ENCODE results near the gene RPP25.
A peak's percentile ranks its signal among the peaks of the same experiment; 100 is the strongest.

RPP25 gene, protein sequence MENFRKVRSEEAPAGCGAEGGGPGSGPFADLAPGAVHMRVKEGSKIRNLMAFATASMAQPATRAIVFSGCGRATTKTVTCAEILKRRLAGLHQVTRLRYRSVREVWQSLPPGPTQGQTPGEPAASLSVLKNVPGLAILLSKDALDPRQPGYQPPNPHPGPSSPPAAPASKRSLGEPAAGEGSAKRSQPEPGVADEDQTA

DNA sequence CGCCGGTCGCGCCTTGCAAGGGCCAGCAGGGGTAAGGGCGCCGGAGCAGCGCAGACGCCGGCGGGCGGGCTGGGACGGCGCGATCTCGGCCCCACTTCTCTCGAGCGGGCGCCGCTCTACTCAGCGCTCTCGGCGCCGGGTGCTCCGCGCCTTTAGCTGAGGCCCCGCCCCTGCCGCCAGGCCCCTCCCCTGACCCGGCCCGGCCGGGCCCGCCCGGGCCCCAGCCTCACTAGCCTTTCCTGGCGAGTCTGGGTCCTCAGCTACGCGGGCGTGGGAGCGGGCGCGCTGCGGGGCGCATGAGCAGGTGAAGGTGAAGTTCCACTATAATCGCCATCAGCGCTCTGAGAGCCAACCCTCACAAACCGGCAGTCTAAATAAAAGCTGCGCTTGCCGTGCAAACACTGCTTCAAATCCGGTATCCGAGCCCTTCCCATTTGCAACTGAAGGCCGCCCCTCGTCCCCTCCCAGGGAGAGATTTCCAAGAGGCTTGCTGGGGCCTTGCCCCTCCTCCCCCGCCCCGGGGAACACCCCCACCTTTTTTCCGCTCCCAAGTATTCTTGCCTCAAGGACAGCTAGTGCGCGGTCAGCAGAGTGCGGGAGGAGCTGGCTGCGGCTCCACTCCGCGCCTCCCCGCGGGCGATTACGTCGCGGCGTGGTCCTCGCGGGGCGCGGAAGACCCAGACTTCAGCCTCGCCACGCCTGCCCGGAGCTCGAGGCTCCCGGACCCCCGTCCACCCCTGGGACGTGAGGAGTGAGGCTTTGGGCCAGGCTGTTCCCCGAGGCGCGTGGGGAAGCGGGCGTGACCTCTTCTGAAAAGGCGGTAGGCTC lies at the start of gene RPP25:
RPP25 (minus strand) TSS at position 125 of the 828 bp plus-strand sequence. CDS start 189 bp downstream, outside the sequence.
- peak; percentile 34 for DNase-seq

DNA sequence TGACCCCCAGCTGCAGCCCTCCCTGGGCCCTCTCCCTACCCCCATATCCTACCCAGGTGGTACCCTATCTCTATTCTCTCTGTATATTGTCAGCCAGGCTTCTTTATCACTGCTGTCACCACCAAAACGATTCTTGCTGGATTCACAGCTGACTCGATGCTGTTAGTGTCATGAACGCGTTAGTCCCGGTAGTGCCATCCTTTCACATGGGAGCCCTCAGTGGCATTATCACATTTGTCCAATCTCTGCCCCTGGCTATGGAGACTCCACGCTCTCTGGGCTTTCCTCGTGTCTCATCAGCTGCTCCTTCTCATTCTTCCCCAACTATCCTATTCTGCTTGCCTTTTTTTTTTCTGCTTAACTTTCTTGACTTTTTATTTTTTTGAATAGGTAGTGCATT lies 45.8 kb upstream of the RPP25 start:
- no peak for DNase-seq

DNA sequence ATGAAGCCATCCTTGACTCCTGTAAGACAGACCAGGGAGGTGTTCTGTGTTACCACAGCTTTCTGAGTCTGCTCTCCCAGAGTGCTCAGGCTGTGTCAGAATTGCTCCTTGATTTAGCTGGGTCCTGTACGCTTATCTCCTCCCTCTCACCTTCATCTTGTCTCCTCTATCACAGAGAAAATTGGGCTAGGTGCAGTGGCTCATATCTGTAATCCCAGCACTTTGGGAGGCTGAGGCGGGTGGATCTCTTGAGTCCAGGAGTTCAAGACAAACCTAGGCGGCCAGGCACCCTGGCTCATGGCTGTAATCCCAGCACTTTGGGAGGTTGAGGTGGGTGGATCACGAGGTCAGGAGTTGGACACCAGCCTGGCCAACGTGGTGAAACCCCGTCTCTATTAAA lies 44.7 kb upstream of the RPP25 start:
- DNase-seq = no peak

DNA sequence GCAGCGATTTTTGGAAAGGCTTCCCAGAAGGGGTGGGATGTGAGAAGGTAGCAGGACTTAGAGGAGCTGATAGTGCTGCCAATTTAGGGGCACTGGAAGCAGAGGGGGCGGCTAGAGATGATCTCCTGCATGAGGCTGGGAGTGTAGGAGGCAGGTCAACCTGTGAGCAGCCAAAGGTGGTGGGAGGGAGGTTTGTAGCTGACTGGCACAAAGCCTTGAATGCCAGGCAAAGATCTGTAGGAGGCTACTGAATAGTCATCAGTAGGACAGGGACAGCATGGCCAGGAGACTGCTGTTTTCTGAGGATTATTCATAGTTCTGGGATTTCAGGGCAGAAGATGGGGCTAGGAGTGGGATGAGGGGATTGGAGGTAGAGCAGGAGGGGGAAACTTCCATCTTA lies 41.0 kb upstream of the RPP25 start:
- no peak for DNase-seq

DNA sequence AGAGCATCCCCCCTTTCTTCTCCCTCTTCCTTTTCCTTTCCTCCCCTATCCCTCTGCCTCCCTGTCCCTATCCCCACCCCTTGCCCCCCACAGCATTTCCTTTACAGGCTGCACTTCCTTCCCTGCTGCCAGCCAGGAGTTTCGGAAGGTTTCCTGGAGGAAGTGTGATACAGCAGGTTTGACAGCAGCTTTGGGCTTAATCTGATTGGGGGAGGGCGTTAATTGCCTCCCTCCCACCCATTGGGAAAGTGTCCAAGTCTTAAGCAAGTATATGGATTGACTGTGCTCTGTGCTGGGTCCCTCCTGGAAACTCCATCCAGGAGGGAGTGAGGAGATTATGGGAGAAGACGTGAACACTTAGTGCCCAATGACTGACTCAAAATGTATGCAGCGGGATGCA lies 40.6 kb upstream of the RPP25 start:
- no peak for DNase-seq

DNA sequence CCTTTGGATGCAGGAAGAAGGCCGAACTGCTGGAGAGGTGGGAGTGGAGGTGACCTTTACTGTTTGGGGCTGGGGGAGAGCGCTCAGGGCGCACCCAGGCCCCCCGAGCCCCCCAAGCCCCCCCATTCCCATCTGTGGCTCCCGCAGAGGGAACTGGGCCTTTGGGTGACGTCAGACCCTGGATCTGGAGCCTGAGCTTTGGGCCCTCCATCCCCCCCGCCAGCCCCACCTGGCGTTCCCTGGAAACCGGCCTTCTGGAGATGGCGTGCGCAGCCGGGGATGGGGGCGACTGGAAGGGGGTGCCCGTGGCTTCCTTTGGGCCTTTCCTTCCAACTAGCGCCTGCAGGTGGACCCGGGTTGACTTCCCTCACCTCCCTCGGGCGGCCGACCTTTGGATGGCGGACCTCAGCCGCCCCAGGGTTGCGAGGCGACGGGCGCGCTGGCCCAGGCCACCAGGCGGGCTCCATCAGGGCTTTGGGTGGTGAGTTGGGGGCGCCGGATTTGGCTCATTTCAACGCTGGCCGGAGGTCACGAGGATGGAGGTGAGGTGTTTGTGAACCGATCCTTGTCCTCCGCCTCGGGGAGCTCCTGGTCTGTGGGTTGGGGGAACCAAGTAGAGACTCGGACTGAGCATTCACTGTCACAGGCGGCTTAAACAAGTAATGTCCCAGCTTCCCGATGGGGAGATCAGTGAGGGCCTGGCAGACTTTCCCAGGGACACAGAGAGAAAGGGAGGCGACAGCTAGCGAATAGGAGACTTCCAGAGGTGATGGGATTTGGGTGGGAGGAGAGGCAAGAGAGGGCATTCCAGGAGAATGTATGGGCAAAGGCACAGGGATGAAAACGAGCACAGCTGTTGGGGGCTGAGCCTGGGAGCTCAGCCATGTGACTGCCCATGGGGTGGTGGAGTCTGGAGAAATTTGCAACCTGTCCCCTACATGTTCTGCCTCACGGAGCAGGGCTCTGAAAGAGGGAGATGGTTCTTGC lies 39.5 kb upstream of the RPP25 start:
- DNase-seq = peak; percentile 3

DNA sequence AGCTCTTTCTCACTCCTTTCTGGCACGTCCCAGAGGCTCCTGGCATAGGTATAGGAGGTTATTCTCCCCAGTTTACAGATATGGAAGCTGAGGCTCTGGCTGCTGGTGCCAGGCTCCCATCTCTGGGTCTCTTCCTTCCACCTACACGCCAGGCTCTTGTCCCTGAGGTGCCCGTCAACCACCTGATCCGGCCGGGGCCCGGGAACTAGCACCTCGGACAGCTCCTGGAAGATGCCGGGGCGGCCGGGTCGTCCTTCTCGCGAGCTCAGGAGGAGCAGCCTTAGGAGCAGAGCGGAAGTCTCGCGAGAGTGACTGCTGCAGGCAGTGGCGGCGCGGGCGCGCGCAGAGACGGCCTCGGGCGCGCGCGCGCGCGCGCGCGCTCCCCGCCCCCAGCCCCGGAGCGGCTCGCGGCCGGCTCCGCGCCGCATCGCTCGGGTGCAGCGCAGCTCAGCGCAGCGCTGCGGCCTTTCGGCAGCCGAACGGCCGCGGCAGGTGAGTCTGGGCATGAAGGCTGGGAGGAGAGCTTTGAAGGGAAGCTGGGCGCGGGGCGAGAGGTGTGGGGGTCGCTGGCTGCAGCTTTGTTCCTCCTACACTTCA lies 38.7 kb upstream of the RPP25 start, which contains the start of gene SCAMP5:
SCAMP5 (plus strand) TSS at position 382 of the 597 bp plus-strand sequence. CDS start 16,277 bp downstream, outside the sequence.
- DNase-seq = peak; percentile 58

DNA sequence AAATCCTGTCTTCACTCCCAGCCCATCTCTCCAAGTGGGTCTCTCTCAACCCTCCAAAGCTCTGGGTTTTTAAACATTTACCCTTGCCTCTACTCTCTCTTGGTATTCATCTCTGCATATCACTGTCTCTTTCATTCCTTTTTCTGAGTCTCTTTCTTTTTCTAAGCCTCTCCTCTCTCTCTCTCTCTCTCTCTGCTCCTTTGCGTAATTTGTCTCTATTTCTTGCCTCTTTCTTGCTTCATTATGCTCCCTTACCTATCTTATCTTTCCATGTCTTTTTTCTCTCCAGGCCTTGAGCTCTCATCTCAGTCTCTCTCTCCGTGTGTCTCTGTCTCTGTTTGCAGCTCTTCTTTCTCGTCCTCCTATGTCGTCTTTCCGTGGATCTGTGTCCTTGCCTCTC lies 38.1 kb upstream of the RPP25 start:
- DNase-seq = no peak

DNA sequence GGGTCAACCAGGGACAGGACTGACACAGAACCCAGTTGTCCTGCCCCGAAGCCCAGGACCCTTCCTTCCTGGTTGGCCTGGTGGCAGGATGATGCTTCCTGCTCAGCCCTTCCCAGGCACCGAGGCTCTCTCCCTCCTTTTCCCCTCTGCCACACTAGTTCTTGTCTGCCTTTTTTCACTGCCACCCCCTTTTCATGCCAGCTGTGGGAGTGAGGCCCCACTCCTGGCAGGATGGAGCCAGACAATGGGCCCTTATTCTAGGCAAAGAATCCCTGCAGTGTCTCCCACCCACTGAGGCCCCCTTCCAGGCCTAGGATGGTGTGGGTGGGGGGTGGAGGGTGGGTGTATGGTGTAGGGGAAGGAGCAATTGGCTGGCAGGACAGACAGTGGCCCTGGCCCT lies 37.7 kb upstream of the RPP25 start:
- DNase-seq = no peak

DNA sequence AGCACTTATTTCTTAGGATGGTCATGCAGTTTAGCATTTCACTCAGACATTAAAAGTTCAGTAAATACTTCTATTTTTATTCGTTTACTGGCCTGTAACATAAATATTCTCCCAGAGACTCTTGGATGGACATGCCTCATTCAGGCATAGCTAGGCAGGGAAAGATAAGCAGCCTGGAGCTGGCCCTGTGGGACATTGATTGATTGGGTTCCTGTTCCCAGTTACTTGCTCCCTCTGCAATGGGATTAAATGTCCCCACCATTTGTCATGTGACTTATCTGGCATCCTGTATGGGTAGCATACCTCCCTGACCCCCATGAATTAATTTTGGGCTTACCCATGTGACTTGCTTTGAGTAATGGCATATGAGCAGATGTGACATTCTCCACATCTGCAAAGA lies 36.0 kb upstream of the RPP25 start:
- DNase-seq = no peak

DNA sequence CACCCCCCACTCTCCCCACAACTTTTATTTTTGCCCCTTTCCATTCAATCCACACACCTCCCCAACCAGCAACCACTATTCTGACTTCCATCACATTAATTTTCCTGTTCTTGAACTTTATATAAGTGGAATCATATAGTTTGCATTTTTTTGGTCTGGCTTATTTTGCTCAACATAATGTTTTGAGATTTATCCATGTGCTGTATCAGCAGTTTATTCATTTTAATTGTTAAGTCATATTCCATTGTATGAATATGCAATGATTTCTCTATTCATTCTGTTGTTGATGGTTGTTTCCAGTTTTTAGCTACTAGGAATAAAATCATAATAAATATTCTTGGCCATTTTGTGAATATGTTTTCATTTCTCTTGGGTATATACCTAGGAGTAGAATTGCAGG lies 33.0 kb upstream of the RPP25 start:
- DNase-seq = no peak

DNA sequence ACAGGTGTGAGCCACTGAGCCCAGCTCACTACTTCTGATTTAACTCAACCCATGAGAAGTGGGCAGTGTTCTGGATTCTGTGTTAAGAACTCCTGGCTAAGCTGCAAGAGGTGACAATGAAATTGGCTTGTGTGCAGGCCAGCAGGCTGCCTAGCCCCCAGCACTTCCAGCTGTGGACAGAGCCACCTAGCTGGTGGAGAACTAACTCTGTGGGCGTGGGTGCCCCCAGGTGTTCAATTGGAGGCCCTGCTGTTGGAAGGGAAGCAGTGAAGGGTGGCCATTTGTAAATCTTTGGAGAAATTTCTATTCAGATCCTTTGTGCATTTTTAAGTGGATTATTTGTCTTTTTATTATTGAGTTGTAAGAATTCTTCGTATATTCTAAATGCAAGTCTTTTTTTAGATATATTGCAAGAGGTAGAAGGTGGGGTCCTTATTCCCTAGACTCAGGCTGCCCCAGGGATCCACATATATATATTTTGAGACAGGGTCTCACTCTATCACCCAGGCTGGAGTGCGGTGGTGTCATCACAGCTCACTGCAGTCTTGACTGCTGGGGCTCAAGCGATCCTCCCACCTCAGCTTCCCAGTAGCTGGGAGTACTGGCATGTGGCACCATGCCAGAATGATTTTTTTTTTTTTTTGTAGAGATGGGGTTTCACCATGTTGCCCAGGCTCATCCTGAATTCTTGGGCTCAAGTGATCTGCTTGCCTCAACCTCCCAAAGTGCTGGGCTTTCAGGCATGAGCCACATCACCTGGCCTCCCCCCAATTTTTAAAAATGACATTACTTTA lies 31.6 kb upstream of the RPP25 start:
- DNase-seq = no peak

DNA sequence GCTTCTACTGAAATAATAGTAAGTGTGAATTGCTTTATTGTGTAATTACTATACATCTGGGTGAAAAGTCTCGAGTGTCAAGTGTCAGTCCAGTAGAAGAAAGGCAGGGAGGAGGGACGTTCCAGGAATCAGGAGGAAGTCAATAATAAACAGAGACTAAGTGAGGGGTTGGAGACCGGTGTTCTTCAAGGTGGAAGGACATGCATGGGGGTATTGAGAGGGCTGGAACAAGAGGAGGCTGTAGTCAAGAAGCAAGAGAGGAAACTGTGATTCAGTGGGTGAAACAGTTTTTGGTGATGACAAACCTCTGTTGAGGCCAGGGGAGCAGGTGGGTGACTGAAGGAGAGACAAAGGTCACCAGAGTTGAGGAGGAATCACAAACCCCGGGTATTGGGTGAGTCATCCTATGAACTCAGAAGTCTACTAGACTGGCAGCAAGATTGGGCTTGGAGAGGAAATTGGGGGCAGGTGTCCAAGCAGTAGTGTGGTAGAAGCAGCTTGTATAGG lies 27.2 kb upstream of the RPP25 start:
- no peak for DNase-seq

DNA sequence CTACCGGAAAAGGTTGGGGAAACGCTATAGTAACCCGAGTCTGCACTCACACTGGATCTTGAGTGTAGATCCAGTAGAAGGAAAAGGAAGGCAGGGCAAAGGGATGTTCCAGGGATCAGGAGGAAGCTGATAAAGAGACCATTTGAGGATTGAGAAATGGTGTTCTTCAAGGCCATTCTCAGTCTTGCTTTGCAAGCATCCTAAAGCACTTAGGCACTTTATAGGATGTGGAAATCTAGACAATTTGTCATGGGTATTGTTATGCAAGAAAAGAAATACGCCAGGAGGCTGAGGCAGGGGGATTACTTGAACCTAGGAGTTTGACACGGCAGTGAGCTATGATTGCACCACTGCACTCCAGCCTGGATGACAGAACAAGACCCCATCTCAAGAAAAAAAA lies 25.6 kb upstream of the RPP25 start:
- no peak for DNase-seq

DNA sequence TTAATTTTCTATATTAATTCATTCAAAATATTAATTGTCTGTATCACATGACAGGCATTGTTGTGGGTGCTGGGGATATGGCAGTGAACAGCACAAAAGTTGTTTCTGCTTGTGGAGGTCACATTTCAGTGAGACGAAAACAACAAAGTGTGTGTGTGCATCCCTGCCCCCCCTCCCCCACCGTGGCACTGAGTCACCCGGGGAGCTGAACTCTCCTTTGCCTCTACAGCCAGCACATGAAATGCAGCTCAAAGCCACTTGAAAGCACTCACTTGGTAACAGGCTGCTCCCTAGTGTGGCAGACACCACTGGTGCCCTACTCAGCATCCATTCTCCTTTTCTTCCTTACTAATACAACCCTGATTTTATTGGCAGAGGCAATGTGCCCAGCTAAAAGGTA lies 21.9 kb upstream of the RPP25 start:
- DNase-seq = no peak

DNA sequence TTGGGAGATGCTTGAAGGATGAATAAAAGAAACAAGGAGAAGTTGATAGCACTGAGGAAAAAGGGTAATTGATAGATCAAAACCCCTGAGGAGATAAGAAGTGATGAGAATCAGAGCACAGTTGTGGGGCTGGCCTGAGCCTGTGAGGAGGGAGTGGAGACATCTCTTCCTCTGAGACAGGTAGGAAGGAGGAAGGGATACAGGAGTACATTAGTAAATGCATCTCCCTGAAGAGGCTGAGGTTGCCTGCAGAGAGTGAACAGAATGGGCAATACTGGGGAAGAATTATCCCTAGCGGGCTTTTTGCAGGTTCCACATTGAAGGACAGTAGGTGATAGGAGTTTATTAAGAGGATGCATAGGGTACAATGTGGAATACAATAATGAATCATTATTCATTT lies 21.5 kb upstream of the RPP25 start:
- DNase-seq = no peak

DNA sequence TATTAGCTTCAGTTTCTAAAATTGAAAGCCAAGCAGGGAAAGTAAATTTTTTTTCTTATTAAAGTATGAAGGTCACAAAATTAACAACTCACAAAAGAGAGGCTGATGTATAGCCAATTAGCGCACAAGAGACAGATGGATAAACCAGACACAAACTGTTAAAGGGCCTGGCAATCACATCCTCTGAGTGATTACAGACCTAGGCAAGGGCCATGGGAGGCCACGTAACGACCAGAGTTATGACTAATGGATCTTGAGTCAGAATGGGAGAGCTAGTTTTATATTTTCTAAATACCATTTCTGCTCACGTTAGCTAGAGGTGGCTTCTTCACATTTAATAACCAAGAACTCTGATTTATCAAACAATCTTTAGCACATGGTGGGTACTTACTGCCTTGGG lies 21.0 kb upstream of the RPP25 start:
- DNase-seq = no peak

DNA sequence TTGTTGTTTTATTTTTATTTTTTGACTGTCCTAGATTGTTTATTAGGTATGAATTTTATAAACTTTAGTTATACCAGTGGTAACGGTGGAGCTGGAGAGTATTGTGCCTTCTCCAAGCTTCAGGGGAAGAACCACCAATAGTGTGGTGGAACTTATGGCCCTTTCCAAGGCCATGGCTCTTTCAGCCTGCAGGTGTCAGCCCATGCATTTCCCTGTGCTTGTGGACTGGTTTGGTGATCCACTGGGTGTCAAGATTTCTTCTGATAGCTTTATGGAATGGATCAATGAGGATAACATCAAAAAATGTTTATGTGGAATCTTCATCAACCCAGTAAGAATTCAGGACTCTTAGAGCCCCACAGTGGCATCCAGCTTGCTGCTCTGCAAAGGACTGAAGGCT lies 19.6 kb upstream of the RPP25 start:
- no peak for DNase-seq

DNA sequence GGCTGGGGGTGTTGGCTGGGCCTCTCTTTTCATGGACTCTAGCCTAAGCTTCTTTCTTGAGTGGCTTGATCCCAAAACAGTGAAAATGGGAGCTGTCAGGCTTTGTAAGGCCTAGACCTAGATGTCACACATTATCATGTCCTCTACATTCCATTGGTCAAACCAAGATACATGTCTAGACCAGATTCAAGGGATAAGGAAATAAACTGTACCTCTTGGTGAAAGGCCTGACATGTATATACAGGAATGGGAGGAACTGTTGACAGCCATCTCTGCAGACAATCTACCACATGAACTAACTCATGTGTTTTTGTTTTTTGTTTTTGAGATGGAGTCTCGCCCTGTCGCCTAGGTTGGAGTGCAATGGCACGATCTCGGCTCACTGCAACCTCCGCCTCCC lies 11.1 kb upstream of the RPP25 start:
- no peak for DNase-seq

DNA sequence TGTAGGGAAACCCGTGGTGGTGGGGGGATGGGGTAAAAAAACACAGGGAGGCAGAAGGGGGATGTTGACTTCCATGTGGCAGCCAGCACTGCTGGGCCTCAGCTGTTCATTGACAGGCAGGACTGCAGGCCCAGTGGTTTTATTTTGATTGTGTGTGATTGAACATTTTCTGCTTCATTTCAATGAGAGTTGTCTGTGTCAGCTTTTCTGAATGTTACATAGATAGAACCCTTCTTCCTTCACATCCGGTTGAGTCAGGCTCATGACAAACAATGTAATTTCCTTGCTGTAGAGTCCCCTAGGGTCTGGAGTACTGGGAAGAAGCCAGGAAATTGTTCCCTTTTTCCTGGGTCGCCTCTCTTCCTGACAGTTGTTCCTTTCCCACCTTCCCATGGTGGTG lies 8.2 kb upstream of the RPP25 start:
- DNase-seq = no peak

DNA sequence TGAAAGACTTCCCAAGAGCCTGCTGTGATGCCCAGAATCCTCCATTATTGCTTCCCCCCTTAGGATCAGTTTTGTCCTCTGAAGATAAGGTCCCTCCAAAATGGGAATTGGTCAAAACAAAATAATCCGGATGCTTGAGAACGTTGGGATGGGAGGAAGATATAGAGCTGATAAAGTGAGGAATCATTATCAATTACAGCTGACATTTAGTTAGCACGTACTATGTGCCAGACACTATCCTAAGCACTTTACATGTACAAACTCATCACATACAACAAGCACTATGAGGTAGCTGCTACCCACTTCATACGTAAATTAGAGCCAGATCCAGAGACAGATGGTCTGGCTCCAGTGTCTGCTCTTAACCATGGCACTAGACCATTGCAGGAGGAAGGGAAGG lies 6.6 kb upstream of the RPP25 start:
- DNase-seq = no peak

DNA sequence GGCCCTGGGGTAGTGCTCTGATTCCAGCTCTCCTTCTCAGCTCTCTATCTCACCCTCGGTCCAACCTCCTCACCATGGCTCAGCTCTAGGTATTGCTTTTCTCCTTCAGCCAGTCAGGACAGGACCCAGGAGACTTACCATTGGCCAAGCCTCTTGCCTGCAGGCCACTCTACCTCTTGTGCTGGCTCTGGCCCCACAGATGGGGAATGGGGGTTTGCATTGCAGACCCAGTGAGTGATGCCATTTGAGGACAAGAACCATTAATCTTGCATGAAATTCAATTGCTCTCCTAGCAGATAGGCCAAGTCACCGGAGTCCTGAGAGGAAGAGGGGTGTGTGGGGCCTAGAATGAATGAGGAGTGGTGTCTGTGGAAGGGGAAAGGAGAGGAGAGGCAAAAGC lies 6.1 kb upstream of the RPP25 start:
- DNase-seq = no peak

All from NCI-H748 treated with DMSO at 0.1 percent for 48 hours (cell line).